ENCODE measurements around the gene CLDN9.

GRCh38 chr16:3049921-3050481, 37.3 kb downstream of the CLDN9 start:
- TF ChIP-seq CTCF (IDR thresholded peaks at IDR 0.05; ENCODE audit: low read length) (no peak), EZH2 (optimal IDR thresholded peaks at IDR 0.05; ENCODE audit: low read depth, low read length) (no peak)

Measured in MM.1S (cell line).